ENCODE data around the gene BGLAP. TPM values are rescaled to one million over a fixed set of nuclear protein-coding genes. Genes with fewer than 3 reads are reported as not detected.
A peak's percentile ranks its signal among the peaks of the same experiment; 100 is the strongest.

The BGLAP gene
- total RNA-seq, 1 donor from 2014 or later: 3.1 TPM

DNA sequence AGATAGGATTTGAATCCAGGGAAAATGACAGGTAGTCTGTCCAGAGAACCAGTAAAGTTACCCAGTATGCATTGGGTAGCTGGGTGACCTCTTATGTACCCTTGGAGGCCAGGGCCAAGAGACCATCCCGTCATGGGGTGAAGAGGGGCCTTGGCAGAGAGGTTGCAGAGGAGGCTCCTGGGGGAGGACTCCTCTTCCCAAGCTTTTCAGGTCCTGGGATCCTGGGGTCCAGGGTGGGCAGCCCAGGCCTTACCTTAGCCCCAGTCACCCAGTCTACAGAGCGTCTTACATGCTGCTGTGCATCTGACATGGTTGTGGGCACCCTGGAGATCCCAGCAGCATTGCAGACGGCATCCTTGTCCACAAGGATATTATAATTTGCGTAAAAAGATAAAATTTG lies 15.2 kb upstream of the BGLAP start:
- Mint-ChIP-seq H3K36me3 (peaks cover 17% of the 10 kb centered on the region), H3K9me3 (no peaks in the 10 kb centered on the region), H3K4me3 (no peak overlapping the region), H3K27me3 (no peaks in the 10 kb centered on the region), H3K4me1 (ENCODE audit: unreplicated experiment) (peaks cover 5% of the 10 kb centered on the region), H3K27ac (no peak overlapping the region)
- TF ChIP-seq, protein P1, sequence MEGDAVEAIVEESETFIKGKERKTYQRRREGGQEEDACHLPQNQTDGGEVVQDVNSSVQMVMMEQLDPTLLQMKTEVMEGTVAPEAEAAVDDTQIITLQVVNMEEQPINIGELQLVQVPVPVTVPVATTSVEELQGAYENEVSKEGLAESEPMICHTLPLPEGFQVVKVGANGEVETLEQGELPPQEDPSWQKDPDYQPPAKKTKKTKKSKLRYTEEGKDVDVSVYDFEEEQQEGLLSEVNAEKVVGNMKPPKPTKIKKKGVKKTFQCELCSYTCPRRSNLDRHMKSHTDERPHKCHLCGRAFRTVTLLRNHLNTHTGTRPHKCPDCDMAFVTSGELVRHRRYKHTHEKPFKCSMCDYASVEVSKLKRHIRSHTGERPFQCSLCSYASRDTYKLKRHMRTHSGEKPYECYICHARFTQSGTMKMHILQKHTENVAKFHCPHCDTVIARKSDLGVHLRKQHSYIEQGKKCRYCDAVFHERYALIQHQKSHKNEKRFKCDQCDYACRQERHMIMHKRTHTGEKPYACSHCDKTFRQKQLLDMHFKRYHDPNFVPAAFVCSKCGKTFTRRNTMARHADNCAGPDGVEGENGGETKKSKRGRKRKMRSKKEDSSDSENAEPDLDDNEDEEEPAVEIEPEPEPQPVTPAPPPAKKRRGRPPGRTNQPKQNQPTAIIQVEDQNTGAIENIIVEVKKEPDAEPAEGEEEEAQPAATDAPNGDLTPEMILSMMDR (conservative IDR thresholded peaks at IDR 0.05): no peak
- DNase-seq (ENCODE audit: extremely low spot score, unreplicated experiment): no peak

DNA sequence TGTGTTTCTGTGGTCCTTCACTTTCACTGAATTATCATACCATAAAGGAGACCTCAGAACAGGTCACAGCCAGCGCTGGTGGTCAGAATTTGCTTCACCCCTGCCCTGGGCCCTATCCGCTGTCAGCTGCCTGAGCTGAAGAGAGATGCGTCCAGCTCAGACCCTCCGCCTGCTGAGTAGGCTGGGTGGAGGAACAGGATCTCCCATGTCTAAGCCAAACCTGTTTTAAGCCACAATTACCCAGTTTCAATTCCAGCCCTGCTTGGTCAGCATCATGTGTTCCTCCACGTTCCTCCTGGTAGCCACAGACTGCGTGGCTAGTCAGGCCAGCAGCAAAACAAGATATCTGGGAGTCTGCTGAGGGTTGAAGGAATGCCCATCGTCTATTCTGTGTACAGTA lies 13.5 kb upstream of the BGLAP start:
- no peak for DNase-seq (ENCODE audit: extremely low spot score, unreplicated experiment)
- Mint-ChIP-seq H3K9me3 (no peaks in the 10 kb centered on the region), H3K27ac (no peak overlapping the region), H3K27me3 (no peaks in the 10 kb centered on the region), H3K4me3 (no peak overlapping the region), H3K4me1 (ENCODE audit: unreplicated experiment) (peaks cover 5% of the 10 kb centered on the region), H3K36me3 (peaks cover 15% of the 10 kb centered on the region)
- TF ChIP-seq, protein P1 (conservative IDR thresholded peaks at IDR 0.05): no peak

DNA sequence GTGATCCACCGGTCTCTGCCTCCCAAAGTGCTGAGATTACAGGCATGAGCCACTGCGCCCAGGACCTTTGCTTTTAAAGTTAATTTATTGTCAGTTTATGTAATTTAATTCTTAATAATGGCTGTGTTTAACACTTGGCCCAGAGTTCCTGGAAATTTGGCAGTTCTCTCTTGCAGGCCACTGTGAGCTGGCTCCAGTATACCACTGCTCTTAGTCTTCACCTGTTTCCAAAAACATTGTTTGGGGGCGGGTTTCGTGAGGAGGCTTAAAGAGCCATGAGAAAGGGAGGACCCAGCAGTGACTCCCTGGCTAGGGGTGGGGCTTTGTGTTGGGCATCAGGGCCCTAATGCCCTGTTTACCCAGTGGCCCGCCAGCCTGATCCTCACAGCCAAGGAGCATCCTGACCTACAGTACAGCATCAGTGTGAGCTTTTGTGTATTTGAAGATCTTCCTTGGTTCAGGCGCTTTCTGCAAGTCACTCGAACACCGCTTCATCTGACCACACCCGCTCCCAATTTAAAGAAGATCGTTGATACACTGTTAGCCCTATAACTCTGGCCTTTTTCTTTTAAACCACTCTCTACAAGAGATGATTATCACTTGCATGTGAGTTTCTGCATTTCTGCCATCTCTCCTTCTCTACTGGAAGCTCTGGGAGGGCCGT lies 12.0 kb upstream of the BGLAP start:
- no peak for DNase-seq (ENCODE audit: extremely low spot score, unreplicated experiment)
- H3K9me3 Mint-ChIP-seq: no peaks in the 10 kb centered on the region
- peaks cover 5% of the 10 kb centered on the region for H3K4me1 Mint-ChIP-seq (ENCODE audit: unreplicated experiment)
- H3K27ac Mint-ChIP-seq: no peak overlapping the region
- TF ChIP-seq, protein P1 (conservative IDR thresholded peaks at IDR 0.05): no peak
- H3K4me3 Mint-ChIP-seq: no peak overlapping the region
- H3K36me3 Mint-ChIP-seq: peaks cover 16% of the 10 kb centered on the region
- no peaks in the 10 kb centered on the region for H3K27me3 Mint-ChIP-seq

DNA sequence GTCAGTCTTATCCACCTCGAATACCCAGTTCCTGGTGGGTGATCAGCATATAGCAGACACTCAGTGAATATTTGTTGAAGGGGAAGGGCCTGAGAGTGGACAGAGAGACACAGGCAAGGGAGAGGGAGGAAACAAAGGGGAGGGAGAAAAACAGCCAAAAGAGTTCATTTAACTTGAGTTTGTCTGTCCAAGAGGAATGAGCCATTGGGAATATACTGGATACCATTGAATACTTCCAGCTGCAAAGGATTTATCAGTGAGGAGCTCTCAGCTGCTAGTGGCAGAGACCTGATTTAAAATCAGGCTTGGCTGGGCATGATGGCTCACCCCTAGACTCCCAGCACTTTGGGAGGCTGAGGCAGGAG lies 11.5 kb upstream of the BGLAP start:
- no peak overlapping the region for H3K27ac Mint-ChIP-seq
- H3K27me3 Mint-ChIP-seq: no peaks in the 10 kb centered on the region
- H3K36me3 Mint-ChIP-seq: peaks cover 13% of the 10 kb centered on the region
- no peaks in the 10 kb centered on the region for H3K9me3 Mint-ChIP-seq
- TF ChIP-seq, protein P1 (conservative IDR thresholded peaks at IDR 0.05): no peak
- DNase-seq (ENCODE audit: extremely low spot score, unreplicated experiment): no peak
- no peak overlapping the region for H3K4me3 Mint-ChIP-seq
- peaks cover 2% of the 10 kb centered on the region for H3K4me1 Mint-ChIP-seq (ENCODE audit: unreplicated experiment)

DNA sequence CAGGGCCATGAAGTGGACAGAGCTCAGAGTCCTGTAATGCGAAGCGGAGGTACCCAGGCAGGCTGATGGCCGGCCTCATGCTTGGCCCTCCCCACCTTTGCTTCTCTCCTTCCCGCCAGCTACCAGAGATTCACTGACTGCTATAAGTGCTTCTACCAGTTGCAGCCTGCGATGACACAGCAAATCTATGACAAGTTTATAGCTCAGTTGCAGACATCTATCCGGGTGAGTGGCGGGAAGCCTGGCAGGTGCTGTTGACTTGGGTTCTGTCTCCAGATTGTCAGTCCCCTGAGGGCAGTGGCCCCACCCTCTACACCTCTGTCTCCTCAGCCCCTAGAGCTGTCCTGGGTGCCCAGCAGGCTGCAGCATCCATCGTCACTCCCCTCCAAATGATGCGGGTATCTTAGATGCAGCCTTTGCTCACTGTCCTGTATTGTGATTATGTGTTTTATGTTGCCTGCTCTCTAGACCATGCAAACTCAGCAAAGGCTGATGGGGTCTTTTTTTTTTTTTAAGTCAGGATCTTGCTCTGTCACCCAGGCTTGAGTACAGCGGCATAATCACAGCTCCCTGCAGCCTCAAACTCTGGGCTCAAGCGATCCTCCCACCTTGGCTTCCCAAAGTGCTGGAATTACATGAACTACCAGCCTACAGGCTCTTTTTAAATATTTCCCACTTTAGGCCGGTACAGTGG lies 9.6 kb upstream of the BGLAP start:
- Mint-ChIP-seq H3K27ac (peak overlapping the region; percentile 62), H3K27me3 (no peaks in the 10 kb centered on the region), H3K4me1 (ENCODE audit: unreplicated experiment) (no peaks in the 10 kb centered on the region), H3K9me3 (no peaks in the 10 kb centered on the region), H3K36me3 (peaks cover 20% of the 10 kb centered on the region), H3K4me3 (no peak overlapping the region)
- TF ChIP-seq, protein P1 (conservative IDR thresholded peaks at IDR 0.05): no peak
- no peak for DNase-seq (ENCODE audit: extremely low spot score, unreplicated experiment)

Data from type B pancreatic cell (in vitro differentiated cells).